Breast epithelium (tissue), 3 donors: ENCODE measurements around the gene KRT6C.

Experiments
- CTCF ChIP-seq, 3 donors: fragments of 450-650 bp; IDR thresholded peaks; one replicate each; pipeline ENCODE4 v1.5.1; 2016 to 2017; ENCODE audit warnings: antibody characterized with exemption in 3 of 3, mild to moderate bottlenecking in 3 of 3, moderate library complexity in 3 of 3
- POLR2AphosphoS5 ChIP-seq, 3 donors: sonication (generic); formaldehyde crosslinking; IDR thresholded peaks; one replicate each; pipeline ENCODE4 v1.6.1; 2017; ENCODE audit warnings: antibody characterized with exemption in 3 of 3

GRCh38 chr12:52428121-52428520 lies 45.5 kb downstream of the KRT6C start:
- TF ChIP-seq CTCF (IDR thresholded peaks at IDR 0.05) (no peak), POLR2AphosphoS5 (IDR thresholded peaks at IDR 0.05) (no peak)
